Stimulated activated CD4-positive, alpha-beta T cell treated with anti-CD3 and anti-CD28 coated beads, TNF-alpha, amount 100 ng/mL, for 4 hours (primary cell): ENCODE results near the gene ANTXR1.

ENCODE experiments used
- DNase-seq, 3 experiments: peaks; one replicate each; pipeline ENCODE4 v3.0.0-alpha.2; 2020; ENCODE audit warnings: low read depth in 3 of 3

The ANTXR1 gene

GRCh38 chr2:69033461-69034095 lies 20.6 kb downstream of the ANTXR1 start:
- DNase-seq, result no peak

GRCh38 chr2:69034122-69034521 lies 21.1 kb downstream of the ANTXR1 start:
- DNase-seq, result no peak

- DNase-seq, result no peak
Measured at GRCh38 chr2:69034845-69035244, 21.9 kb downstream of the ANTXR1 start.

GRCh38 chr2:69036926-69037325 lies 23.9 kb downstream of the ANTXR1 start:
- DNase-seq, result no peak

- no peak for DNase-seq
Measured at GRCh38 chr2:69041214-69041613, 28.2 kb downstream of the ANTXR1 start.

- no peak for DNase-seq
Measured at GRCh38 chr2:69043736-69044400, 30.9 kb downstream of the ANTXR1 start.

GRCh38 chr2:69046221-69046662 lies 33.3 kb downstream of the ANTXR1 start:
- DNase-seq, result no peak

GRCh38 chr2:69047625-69048145 lies 34.7 kb downstream of the ANTXR1 start:
- DNase-seq, result no peak

GRCh38 chr2:69050802-69051201 lies 37.8 kb downstream of the ANTXR1 start:
- no peak for DNase-seq

- no peak for DNase-seq
Measured at GRCh38 chr2:69053416-69053965, 40.5 kb downstream of the ANTXR1 start.

GRCh38 chr2:69054431-69054830 lies 41.5 kb downstream of the ANTXR1 start:
- no peak for DNase-seq

GRCh38 chr2:69055688-69056470 lies 42.9 kb downstream of the ANTXR1 start:
- no peak for DNase-seq

GRCh38 chr2:69057660-69058059 lies 44.7 kb downstream of the ANTXR1 start:
- DNase-seq, result no peak

- no peak for DNase-seq
Measured at GRCh38 chr2:69059731-69060290, 46.8 kb downstream of the ANTXR1 start.

- DNase-seq, result no peak
Measured at GRCh38 chr2:69060938-69061501, 48.0 kb downstream of the ANTXR1 start.

GRCh38 chr2:69061525-69061924 lies 48.5 kb downstream of the ANTXR1 start:
- no peak for DNase-seq

GRCh38 chr2:69062307-69062962 lies 49.5 kb downstream of the ANTXR1 start:
- DNase-seq, result no peak

GRCh38 chr2:69065735-69066336 lies 52.9 kb downstream of the ANTXR1 start:
- no peak for DNase-seq

GRCh38 chr2:69067026-69067630 lies 54.1 kb downstream of the ANTXR1 start:
- DNase-seq, result no peak

- no peak for DNase-seq
Measured at GRCh38 chr2:69067866-69068265, 54.9 kb downstream of the ANTXR1 start.
